H9 (cell line): Measurements from ENCODE around the gene TCEA2. TPM values are rescaled to one million over a fixed set of nuclear protein-coding genes. Genes with fewer than 3 reads are reported as not detected.

ENCODE experiments used
- DNase-seq: peaks from one replicate; pipeline ENCODE4 v3.0.0-alpha.2; 2017
- H2AFZ ChIP-seq: one replicate; pipeline ENCODE4 v1.6.1; 2013; ENCODE audit warnings: mild to moderate bottlenecking, low read length, control low read depth, moderate library complexity
- H2AK5ac ChIP-seq: 2 replicates; pipeline ENCODE4 v1.6.1; 2013; ENCODE audit warnings: low read length, control low read depth, mixed read lengths; ENCODE audit not compliant: insufficient read length
- H2BK120ac ChIP-seq: one replicate; pipeline ENCODE4 v1.6.1; 2013; ENCODE audit warnings: low read depth, mild to moderate bottlenecking, low read length, control low read depth, inconsistent platforms; ENCODE audit not compliant: poor library complexity, severe bottlenecking
- H2BK12ac ChIP-seq: 2 replicates; pipeline ENCODE4 v1.6.1; 2013; ENCODE audit warnings: low read length, control low read depth, mixed read lengths, low read depth; ENCODE audit not compliant: insufficient read length
- H2BK15ac ChIP-seq: 2 replicates; pipeline ENCODE4 v1.6.1; 2013; ENCODE audit warnings: low read depth, low read length, control low read depth
- H2BK20ac ChIP-seq: one replicate; pipeline ENCODE4 v1.6.1; 2013; ENCODE audit warnings: low read depth, mild to moderate bottlenecking, low read length, control low read depth, inconsistent platforms; ENCODE audit not compliant: poor library complexity, severe bottlenecking
- H2BK5ac ChIP-seq: 2 replicates; pipeline ENCODE4 v1.6.1; 2013; ENCODE audit warnings: low read length, control low read depth, mixed read lengths; ENCODE audit not compliant: insufficient read length
- H3K14ac ChIP-seq: 2 replicates; pipeline ENCODE4 v1.6.1; 2013; ENCODE audit warnings: low read length, control low read depth; ENCODE audit not compliant: insufficient read depth
- H3K18ac ChIP-seq: 2 replicates; pipeline ENCODE4 v1.6.1; 2013; ENCODE audit warnings: low read depth, mild to moderate bottlenecking, mixed read lengths, low read length, control low read depth; ENCODE audit not compliant: insufficient read length
- H3K23ac ChIP-seq: 2 replicates; pipeline ENCODE4 v1.6.1; 2013; ENCODE audit warnings: low read length, control low read depth, mixed read lengths, low read depth; ENCODE audit not compliant: insufficient read length
- H3K23me2 ChIP-seq: 2 replicates; pipeline ENCODE4 v1.6.1; 2013; ENCODE audit warnings: low read depth, mild to moderate bottlenecking, mixed read lengths, low read length, control low read depth; ENCODE audit not compliant: insufficient read length, poor library complexity, severe bottlenecking
- H3K27ac ChIP-seq: 2 replicates; pipeline ENCODE4 v1.5.1; 2013; ENCODE audit warnings: low read length, control low read depth, mixed read lengths, low read depth; ENCODE audit not compliant: insufficient read length
- H3K27me3 ChIP-seq: 2 replicates; pipeline ENCODE4 v1.6.1; 2013; ENCODE audit warnings: low read length, control low read depth, inconsistent platforms; ENCODE audit not compliant: insufficient read depth
- H3K4ac ChIP-seq: 2 replicates; pipeline ENCODE4 v1.6.1; 2013; ENCODE audit warnings: low read depth, mild to moderate bottlenecking, control low read depth, inconsistent platforms, low read length, moderate library complexity
- H3K4me1 ChIP-seq: 2 replicates; pipeline ENCODE4 v1.6.1; 2013; ENCODE audit warnings: low read length, control low read depth, inconsistent platforms; ENCODE audit not compliant: insufficient read depth
- H3K4me2 ChIP-seq: 2 replicates; pipeline ENCODE4 v1.6.1; 2013; ENCODE audit warnings: low read length, control low read depth, mixed read lengths; ENCODE audit not compliant: insufficient read length, insufficient read depth
- H3K56ac ChIP-seq: 2 replicates; pipeline ENCODE4 v1.6.1; 2013; ENCODE audit warnings: low read depth, mild to moderate bottlenecking, mixed read lengths, low read length, control low read depth; ENCODE audit not compliant: insufficient read length
- H3K79me1 ChIP-seq: 2 replicates; pipeline ENCODE4 v1.6.1; 2013; ENCODE audit warnings: low read depth, mild to moderate bottlenecking, moderate library complexity, low read length, control low read depth, inconsistent platforms; ENCODE audit not compliant: insufficient read depth, poor library complexity, severe bottlenecking
- H3K79me2 ChIP-seq: 2 replicates; pipeline ENCODE4 v1.6.1; 2013; ENCODE audit warnings: low read length, control low read depth, inconsistent platforms; ENCODE audit not compliant: insufficient read depth
- H3K9ac ChIP-seq: 2 replicates; pipeline ENCODE4 v1.6.1; 2013; ENCODE audit warnings: low read length, control low read depth, mixed read lengths; ENCODE audit not compliant: insufficient read length; ENCODE audit errors: extremely low read depth
- H3K9me3 ChIP-seq: one replicate; pipeline ENCODE4 v1.6.1; 2013; ENCODE audit warnings: low read depth, low read length, inconsistent platforms; ENCODE audit not compliant: control insufficient read depth
- H3T11ph ChIP-seq: one replicate; pipeline ENCODE4 v1.6.1; 2013; ENCODE audit warnings: mild to moderate bottlenecking, low read length, control low read depth, inconsistent platforms
- H4K20me1 ChIP-seq: one replicate; pipeline ENCODE4 v1.6.1; 2013; ENCODE audit not compliant: control insufficient read depth, insufficient read length, insufficient read depth
- H4K5ac ChIP-seq: 2 replicates; pipeline ENCODE4 v1.6.1; 2013; ENCODE audit warnings: low read depth, mild to moderate bottlenecking, mixed read lengths, low read length, control low read depth; ENCODE audit not compliant: insufficient read length
- H4K8ac ChIP-seq: replicated peaks from 2 replicates; pipeline ENCODE4 v1.6.1; 2013; ENCODE audit warnings: low read length, control low read depth, mixed read lengths, low read depth; ENCODE audit not compliant: insufficient read length
- H4K91ac ChIP-seq: 2 replicates; pipeline ENCODE4 v1.6.1; 2013; ENCODE audit warnings: low read depth, mild to moderate bottlenecking, moderate library complexity, mixed read lengths, low read length, control low read depth; ENCODE audit not compliant: insufficient read length
- H3K27ac Mint-ChIP-seq, 3 experiments: 2 replicates in 2 of 3; 3 replicates in 1 of 3; pipeline ENCODE4 v1.8.0; 2020 to 2021; ENCODE audit warnings: mixed read lengths in 3 of 3, mild to moderate bottlenecking in 1 of 3, moderate library complexity in 1 of 3
- H3K27me3 Mint-ChIP-seq: 2 replicates; pipeline ENCODE4 v1.8.0; 2021; ENCODE audit warnings: low read depth, mild to moderate bottlenecking, moderate library complexity, mixed read lengths
- H3K36me3 Mint-ChIP-seq, 3 experiments: 2 replicates in 2 of 3; 3 replicates in 1 of 3; pipeline ENCODE4 v1.8.0; 2020 to 2021; ENCODE audit warnings: low read depth in 3 of 3, mixed read lengths in 3 of 3; ENCODE audit not compliant: insufficient read depth in 1 of 3
- H3K4me1 Mint-ChIP-seq, 2 experiments: 2 replicates each; pipeline ENCODE4 v1.8.0; 2020; ENCODE audit warnings: mixed read lengths in 2 of 2
- H3K4me3 Mint-ChIP-seq, 2 experiments: 2 replicates in 1 of 2; 3 replicates in 1 of 2; pipeline ENCODE4 v1.8.0; 2020 to 2021; ENCODE audit warnings: mild to moderate bottlenecking in 2 of 2, mixed read lengths in 2 of 2, moderate library complexity in 1 of 2
- H3K9me3 Mint-ChIP-seq, 2 experiments: 2 replicates in 1 of 2; 3 replicates in 1 of 2; pipeline ENCODE4 v1.8.0; 2020; ENCODE audit warnings: mild to moderate bottlenecking in 2 of 2, mixed read lengths in 2 of 2, moderate library complexity in 1 of 2
- WGBS: extraction: QIAGEN DNeasy Blood & Tissue Kit; methylation state at CpG from one replicate; pipeline ENCODE4 v1.1.7; 2013; ENCODE audit warnings: missing lambda C conversion rate, low lambda C conversion rate, mixed read lengths; ENCODE audit not compliant: insufficient read length; ENCODE audit errors: extremely low coverage; 5-methylcytosine and 5-hydroxymethylcytosine counted together
- total RNA-seq: library from RNA; stranded (reverse); gene quantifications from 2 replicates; pipeline ENCODE4 v1.2.1, GENCODE V29; 2021
- TF ChIP-seq, protein P1 (sequence below): fragments of 200-600 bp; sonication (generic); conservative IDR thresholded peaks from 3 replicates; pipeline ENCODE4 v1.8.0; 2021; ENCODE audit warnings: antibody characterized with exemption, mild to moderate bottlenecking

TCEA2 gene
- total RNA-seq, 1 experiment from 2014 or later, result 51.7 TPM

- Histone ChIP-seq H4K20me1 (no peaks in the 10 kb centered on the region), H3K4me2 (no peak overlapping the region), H3K18ac (no peak overlapping the region), H3K79me1 (no peaks in the 10 kb centered on the region), H2AFZ (no peak overlapping the region), H3K23me2 (peaks cover 11% of the 10 kb centered on the region), H2AK5ac (no peak overlapping the region), H2BK5ac (no peak overlapping the region), H4K5ac (no peak overlapping the region), H4K8ac (no peak overlapping the region), H3K27ac (no peak overlapping the region), H3K23ac (no peak overlapping the region), H3K4ac (no peak overlapping the region), H3K27me3 (peaks cover 12% of the 10 kb centered on the region; the same call in 1 of the 2 replicates), H2BK20ac (no peak overlapping the region), H2BK15ac (no peak overlapping the region), H3K9ac (no peak overlapping the region), H4K91ac (no peak overlapping the region), H3K14ac (no peak overlapping the region), H3T11ph (no peak overlapping the region), H3K56ac (no peak overlapping the region), H3K9me3 (no peaks in the 10 kb centered on the region), H3K4me1 (peaks cover 5% of the 10 kb centered on the region), H2BK120ac (no peak overlapping the region), H2BK12ac (no peak overlapping the region), H3K79me2 (no peaks in the 10 kb centered on the region)
- DNase-seq, result no peak
- TF ChIP-seq, protein P1, sequence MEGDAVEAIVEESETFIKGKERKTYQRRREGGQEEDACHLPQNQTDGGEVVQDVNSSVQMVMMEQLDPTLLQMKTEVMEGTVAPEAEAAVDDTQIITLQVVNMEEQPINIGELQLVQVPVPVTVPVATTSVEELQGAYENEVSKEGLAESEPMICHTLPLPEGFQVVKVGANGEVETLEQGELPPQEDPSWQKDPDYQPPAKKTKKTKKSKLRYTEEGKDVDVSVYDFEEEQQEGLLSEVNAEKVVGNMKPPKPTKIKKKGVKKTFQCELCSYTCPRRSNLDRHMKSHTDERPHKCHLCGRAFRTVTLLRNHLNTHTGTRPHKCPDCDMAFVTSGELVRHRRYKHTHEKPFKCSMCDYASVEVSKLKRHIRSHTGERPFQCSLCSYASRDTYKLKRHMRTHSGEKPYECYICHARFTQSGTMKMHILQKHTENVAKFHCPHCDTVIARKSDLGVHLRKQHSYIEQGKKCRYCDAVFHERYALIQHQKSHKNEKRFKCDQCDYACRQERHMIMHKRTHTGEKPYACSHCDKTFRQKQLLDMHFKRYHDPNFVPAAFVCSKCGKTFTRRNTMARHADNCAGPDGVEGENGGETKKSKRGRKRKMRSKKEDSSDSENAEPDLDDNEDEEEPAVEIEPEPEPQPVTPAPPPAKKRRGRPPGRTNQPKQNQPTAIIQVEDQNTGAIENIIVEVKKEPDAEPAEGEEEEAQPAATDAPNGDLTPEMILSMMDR, result no peak
- peaks cover 38% of the 10 kb centered on the region for H3K27me3 Mint-ChIP-seq
- H3K36me3 Mint-ChIP-seq, result peaks cover 0 to 25% (median 13%) of the 10 kb centered on the region in 3 experiments; a peak in 5 of 7 replicates
- H3K9me3 Mint-ChIP-seq, result peaks cover 0 to 2% of the 10 kb centered on the region in 2 experiments; a peak in 1 of 5 replicates
- peaks cover 25% of the 10 kb centered on the region in 2 experiments for H3K4me1 Mint-ChIP-seq
- H3K27ac Mint-ChIP-seq, result no peak overlapping the region
- WGBS, result no CpG with 5 or more reads among the region's 3 CpGs
- H3K4me3 Mint-ChIP-seq, result no peak overlapping the region; a peak in 1 of 5 replicates
These were observed 25.9 kb upstream of the TCEA2 start for GRCh38 chr20:64037199-64037497.
